GM18502 (cell line): Measurements from ENCODE around the gene PDE4DIP.
"Not testable (repeated sequence)": the region's sequence is repeated elsewhere in the genome, so short reads cannot be mapped to it uniquely, and the experiment has no call there.

ENCODE experiments used
- ATAC-seq: cut with Tn5 transposase; IDR thresholded peaks from one replicate; pipeline ENCODE4 v1.9.1; 2021; ENCODE audit warnings: mild to moderate bottlenecking; ENCODE audit not compliant: unreplicated experiment, poor library complexity

PDE4DIP gene

DNA sequence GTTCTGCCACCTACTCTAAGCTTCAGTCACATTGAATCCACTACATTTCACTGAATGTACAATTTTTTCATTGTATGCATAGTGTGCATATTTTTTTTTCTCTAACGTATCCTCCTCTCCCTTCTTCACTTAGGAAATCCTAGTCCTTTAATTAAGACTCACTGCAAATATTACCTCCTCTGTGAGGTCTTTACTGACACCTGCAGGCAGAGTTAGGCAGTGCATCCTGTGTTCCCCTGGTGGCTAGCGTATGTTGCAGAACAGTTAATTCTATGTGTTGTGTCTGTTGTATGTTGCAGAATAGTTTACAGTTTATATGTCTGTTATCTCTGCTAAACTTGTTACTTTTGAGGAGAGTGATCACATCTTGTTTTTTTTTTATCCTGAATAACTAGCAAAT lies 121.9 kb downstream of the PDE4DIP start:
- ATAC-seq, result not testable (repeated sequence)

DNA sequence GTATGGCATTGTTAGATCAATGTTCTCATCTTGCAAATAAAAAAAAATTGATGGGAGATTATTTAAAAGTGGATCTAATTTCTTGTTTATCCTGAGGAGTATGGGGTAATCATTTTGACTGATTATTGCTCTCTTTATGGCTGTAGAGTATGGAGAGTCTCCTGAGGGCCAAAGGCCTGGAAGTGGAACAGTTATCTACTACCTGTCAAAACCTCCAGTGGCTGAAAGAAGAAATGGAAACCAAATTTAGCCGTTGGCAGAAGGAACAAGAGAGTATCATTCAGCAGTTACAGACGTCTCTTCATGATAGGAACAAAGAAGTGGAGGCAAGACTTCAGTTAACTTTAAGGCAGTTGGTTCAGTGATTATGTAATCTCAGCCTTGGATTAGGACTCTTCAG lies 123.4 kb downstream of the PDE4DIP start:
- ATAC-seq, result not testable (repeated sequence)

DNA sequence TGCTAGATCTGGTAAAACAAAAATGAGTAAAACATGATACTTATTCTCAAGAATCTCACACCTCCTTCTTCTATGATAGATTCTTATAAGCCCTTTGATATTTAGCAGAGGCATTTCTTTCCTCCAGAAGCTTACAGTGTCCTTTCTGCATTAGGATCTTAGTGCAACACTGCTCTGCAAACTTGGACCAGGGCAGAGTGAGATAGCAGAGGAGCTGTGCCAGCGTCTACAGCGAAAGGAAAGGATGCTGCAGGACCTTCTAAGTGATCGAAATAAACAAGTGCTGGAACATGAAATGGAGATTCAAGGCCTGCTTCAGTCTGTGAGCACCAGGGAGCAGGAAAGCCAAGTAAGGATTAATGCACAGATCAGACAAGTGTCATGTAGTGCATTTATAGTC lies 124.5 kb downstream of the PDE4DIP start:
- not testable (repeated sequence) for ATAC-seq

DNA sequence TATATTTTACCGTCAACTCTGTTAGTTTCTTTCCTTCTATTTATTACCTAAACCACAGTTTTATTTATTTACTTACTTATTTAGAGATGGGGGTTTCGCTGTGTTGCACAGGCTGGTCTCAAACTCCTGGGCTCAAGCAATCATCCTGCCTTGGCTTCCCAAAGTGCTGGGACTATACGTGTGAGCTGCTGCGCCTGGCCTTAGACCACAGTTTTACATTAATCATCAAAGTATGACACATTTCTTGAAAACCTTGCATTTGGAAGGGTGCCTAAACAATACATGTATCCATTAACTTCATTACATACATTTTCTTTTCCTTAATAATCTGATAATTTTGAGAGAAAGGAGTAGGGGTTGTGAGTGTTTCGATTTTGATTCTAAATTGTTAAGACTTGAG lies 124.9 kb downstream of the PDE4DIP start:
- not testable (repeated sequence) for ATAC-seq

DNA sequence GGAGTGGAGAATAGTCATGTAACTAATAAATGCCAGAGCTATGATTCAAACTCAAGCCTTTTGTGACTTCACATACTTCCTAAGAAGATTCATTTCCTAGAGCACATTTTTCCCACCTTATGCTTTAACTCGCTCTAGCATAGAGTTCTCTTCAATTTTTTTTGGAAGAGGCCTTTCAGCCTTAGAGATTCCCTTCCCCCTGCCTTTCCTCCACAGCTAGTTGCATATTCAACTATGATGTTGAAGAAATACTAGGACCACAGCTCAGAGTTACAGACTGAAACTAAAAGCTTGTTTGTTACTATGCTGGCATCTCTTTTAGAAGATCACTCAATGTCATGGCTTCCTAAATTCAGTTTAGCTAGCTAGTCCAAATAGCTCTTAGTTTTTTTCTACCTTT lies 131.2 kb downstream of the PDE4DIP start:
- peak; percentile 66 for ATAC-seq

DNA sequence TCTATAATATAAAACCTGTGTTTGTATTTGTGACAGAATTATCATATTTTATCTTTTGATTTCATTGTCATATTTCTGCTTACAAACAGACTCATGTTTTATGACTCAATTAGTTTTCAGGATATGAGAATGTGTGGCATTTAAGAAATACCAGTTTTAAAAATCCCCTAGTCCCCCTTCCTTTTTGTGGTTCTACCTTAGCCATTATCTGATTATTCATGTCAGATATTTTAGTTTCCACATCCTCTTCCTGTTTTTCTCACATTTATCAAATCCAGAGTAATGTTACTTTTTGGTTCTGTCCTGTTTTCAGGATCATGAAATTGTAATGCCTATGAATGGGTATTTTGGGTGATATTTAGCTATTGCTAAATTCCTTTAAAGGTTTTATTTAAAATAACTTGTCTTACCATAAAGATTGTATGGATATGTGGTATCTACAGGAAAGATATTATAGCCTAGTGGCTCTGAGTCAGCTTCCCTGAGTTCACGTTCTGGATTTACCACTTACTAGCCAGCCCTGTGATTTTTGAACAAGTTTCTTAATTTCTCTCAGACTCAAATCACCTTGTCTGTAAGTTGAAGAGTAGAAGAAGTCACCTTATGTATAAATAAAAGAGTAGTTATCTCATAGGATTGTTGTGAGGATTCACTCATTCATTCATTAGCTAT lies 131.8 kb downstream of the PDE4DIP start:
- ATAC-seq, result peak; percentile 86

DNA sequence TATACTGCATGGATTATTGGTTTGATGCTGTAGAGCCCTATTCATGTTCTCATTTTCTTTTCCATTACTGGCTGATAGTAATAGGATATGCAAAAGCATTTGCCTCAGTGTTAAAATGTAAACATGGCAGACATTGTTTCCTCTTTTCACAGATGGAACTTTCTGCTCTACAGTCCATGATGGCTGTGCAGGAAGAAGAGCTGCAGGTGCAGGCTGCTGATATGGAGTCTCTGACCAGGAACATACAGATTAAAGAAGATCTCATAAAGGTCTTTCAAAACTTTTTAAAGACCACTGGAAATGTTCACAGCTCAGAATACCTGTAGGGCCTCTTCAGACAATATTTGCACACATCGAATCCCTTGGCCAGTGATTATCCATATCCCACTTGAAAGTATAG lies 133.6 kb downstream of the PDE4DIP start:
- not testable (repeated sequence) for ATAC-seq

DNA sequence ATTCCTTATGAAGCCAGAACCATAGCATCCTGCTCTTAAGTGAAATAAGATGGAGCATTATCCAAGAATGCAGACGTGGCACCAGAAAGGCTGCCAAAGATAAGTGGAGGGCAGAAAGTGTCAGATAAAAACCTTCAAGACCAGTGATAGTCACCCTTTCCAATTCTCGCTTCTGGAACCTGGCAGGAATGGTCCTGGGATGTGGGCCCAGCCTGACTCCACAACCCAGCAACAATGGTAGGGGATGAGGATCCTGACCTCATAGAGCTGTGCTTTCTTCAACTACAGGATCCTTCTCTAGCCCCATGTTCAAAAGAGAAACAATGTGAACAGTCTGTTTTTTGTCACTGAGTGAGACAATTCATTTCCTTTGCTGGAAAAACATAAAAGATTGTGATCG lies 145.2 kb downstream of the PDE4DIP start:
- not testable (repeated sequence) for ATAC-seq

DNA sequence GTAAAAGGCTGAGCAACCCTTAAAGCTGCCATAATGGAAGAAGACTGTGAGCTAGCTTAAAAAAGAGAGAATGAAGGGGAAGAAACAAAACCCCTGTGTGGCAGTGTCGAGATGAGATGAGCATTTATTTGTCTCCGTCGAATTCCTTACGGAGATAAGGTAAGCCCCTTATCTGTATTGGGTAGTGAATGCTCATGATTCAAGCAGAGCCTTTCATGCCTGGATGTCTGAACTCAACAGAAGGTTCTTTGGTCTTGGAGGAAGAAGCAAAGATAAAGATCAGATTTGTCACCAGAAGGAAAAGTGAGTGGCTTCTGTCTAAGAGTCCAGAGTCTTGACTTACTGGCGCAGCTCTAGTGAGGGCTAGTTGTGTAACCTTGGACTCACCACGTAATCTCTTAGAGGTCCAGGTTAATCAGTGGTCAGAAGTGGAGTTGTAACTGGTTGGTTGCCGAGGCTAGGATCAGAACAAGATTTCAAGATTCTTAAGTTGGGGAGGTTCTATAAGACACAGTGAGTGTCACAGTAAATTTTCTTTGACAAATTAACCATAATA lies 146.1 kb downstream of the PDE4DIP start:
- ATAC-seq, result not testable (repeated sequence)

DNA sequence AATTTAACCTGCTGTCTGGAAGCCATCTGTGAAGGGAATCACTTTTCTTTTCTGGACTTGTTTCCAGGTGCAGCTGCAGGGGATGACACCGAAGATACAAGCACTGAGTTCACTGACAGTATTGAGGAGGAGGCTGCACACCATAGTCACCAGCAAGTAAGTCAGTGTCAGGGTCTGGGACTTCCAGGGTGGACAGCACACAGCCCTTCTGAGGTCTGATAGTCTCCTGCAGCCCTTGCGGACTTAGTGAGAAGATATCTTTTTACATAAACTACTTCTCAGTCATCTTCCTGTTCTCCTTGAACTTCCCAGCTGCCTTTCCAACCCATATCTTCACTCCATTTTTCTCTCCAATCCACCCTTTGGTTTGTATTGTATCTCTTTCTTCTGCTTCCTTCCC lies 147.6 kb downstream of the PDE4DIP start:
- ATAC-seq, result not testable (repeated sequence)

DNA sequence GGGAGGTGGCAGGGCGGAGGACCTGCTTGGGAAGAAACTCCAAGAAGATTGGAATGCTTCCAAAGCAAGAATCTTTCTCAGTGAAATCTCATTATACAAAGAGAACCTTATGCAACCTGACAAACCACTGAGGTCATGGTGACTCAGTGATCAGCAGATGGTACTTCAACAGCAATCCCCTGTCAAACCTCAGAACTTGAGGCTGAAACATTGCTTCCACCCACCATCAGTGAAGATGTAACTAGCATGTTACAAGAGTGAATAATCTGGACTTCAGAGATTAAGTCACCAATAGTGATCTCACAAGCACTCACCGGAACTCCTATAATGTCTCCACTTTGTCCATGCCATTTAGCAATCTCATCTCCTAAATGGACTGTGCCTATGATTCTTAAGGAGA lies 148.1 kb downstream of the PDE4DIP start:
- ATAC-seq, result not testable (repeated sequence)

DNA sequence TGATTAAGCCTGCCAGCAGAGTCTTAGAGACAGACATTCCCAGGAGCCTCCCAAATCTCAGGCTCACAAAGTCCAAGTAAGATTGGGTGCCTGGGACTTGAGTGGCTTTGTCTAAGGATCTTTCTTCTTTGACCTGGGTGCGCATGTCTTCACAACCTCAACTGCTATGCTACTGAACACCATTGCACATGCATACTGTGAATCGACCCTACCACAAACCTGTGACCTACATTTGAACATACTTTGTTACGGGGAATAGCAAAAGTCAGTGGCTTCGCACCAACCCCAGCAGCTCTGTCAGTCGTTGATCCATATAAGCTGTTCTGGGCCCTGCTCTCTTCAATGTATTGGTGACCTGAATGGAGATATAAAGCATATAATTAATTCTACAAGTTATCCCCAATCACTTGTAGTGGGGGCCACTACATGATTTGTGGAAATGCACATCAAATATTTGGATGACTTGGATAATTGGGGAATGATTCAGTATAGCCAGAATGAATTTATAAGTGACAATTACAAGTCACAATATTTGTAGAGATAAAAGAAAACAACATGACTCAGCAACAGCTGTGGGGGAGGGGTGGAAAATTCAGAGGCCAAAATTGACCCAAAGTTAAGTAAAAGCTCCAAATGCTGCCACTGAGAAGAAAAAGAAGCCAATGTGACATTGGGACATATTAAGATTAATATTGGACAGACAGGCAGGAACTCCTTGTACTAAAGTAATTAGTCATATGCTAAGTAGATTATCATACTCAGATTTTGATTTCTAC lies 152.4 kb downstream of the PDE4DIP start:
- not testable (repeated sequence) for ATAC-seq

DNA sequence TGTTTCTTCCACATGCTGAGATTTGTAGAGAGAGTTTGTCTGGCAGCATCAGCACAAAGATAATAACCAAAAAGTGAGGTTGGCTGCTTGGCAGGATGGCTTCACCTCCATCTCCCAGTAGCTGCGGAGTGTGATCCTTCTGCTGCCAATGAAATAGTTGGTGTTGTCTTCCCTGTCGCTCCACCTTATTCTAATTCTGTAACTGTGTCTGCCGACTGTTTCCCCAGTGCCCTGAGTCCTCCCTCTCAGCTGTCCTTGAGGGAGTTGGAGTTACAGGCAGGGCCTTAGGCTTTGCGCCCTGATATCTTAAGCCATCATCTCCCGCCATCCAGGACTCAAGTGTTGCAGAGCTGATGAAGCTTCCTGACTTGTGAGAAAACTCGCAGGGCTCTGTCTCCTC lies 153.2 kb downstream of the PDE4DIP start:
- ATAC-seq, result not testable (repeated sequence)

DNA sequence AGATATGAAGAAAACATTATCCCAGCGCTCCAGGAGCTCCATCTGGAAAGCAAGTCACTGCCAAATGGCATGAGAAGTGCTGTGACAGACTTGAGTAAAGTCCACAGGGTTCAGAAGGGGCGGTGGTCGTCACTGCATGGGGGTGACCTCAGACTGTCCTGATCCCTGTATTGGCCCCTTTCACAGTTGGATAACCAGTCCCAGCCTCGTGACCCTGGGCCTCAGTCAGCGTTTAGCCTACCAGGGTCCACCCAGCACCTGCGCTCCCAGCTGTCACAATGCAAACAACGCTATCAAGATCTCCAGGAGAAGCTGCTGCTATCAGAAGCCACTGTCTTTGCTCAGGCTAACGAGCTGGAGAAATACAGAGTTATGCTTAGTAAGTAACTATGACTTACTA lies 158.4 kb downstream of the PDE4DIP start:
- ATAC-seq, result not testable (repeated sequence)

DNA sequence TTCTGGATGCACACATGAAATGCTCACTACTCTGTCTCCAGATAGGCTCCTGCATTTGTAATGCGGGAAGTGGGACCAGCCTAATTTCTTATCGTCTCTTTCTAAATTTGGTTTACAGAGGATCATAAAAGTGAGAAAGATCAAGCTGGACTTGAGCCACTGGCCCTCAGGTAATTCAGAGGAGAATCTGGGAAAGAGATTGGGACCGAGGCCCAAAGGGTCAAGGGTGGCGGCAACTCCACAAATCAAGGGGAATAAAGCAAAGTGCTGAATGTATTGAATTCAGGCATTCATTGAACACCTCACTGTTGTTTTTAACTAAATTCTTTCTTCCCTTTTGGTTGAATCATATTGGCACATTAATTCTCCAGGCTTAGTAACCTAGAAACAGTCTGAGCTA lies 164.1 kb downstream of the PDE4DIP start:
- ATAC-seq, result not testable (repeated sequence)

DNA sequence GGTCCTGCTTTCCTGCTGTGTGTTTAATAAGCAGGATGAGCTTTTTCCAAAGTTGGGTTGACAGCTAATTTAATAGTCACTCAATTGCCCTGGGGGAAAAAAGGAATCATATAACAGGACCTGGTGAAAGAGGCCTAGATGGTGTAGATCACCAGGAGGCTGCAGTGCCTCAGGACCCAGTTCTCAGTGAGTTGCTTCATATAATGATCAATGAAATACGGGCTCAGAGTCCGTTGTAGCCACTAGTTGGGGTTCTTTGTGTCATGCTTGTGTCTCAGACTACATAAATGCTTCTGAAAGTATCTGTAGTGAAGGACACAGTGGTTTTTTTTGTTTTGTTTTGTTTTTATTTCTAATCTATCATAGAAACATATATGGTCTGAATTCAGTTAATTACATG lies 164.5 kb downstream of the PDE4DIP start:
- not testable (repeated sequence) for ATAC-seq

DNA sequence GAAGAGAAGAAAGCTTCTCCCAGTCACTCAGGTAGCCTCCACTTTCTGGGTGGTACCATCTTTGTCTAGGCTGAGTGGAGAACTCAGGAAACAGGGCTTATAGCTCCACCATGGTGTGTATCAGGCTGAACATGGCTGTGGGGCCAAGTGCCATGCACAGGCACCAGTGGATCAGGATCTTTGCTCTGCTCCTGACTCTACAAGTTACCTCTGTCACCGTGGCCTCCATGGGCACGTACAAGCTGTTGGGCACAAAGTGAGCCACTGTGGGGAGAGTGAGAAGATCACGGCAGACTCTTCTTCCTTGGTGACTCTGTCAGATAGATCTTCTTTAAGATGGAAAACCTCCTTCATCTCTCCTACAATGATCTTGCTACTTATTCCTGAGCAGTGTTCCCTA lies 165.5 kb downstream of the PDE4DIP start:
- not testable (repeated sequence) for ATAC-seq

DNA sequence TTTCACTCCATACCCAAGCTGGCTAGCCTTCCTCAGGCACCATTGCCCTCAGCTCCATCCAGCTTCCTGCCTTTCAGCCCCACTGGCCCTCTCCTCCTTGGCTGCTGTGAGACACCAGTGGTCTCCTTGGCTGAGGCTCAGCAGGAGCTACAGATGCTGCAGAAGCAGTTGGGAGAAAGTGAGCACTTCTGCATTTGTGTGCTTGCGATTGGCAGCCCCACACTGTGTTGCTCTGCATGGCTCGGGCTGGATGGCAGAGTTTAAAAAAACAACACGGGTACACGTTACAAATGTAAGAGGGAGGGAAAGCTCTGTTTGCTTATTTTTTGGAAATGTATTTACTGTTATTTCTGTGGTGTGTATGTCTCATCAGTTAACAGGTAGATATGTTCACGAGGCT lies 168.4 kb downstream of the PDE4DIP start:
- not testable (repeated sequence) for ATAC-seq

DNA sequence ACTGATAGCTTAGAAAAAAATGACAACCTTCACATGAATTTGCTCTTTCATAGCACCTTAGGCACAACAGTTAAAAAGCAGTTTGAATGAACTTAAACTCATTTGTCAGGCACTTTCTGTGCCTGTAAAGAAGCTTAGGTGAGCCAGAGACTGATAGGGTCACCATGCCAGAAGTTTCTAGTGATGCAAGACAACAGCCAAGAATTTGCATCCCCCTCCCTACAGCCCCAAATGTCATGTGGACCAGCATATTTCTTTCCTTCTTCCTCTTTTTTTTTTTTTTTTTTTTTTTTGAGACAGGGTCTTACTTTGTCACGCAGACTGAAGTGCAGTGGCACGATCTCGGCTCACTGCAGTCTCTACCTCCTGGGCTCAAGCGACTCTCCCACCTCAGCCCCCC lies 169.3 kb downstream of the PDE4DIP start:
- not testable (repeated sequence) for ATAC-seq

DNA sequence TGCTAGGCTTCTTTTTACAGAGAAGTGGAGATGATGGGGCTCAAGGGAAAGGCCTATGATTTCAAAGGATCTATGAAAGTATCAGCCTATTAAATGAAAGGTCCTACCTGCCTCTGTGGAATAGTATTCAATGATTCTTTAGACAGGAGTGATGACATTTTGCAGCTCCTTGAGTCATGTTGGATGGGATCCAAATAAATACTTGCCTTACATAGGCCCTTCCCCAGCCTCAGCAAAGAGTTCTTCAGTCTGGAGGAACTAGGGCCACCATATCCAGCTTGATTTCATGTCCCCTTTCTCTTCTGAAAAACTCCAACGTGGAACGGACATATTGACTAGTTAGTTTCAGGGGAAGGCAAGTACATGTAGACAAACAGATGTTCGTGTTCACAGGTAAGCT lies 171.3 kb downstream of the PDE4DIP start:
- not testable (repeated sequence) for ATAC-seq

DNA sequence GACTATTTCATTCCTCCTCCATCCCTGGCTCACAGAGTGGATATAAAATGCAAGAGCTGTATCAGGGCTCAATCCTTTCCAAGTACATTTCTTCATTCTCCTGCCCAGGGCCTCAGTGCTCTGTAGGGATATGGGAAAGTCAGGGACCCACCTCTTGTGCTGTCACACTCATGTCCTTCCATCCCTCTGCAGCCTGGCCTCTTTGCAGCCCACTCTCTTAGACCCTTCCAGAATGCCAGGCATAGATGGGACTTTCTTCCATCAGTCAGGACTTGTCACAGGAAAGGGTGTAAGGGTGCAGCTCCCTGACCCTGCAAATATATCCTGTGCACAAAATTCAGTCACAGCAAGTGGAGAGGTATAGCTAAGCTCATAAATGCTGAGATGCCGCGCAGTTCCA lies 172.4 kb downstream of the PDE4DIP start:
- ATAC-seq, result not testable (repeated sequence)
